Activated T-cell treated with anti-CD3 and anti-CD28 coated beads for 24 hours (primary cell): ENCODE results near the gene TOX3.

ENCODE experiments used
- DNase-seq: peaks from one replicate; pipeline ENCODE4 v3.0.0-alpha.2; 2020; ENCODE audit warnings: low read depth

TOX3 gene

DNA sequence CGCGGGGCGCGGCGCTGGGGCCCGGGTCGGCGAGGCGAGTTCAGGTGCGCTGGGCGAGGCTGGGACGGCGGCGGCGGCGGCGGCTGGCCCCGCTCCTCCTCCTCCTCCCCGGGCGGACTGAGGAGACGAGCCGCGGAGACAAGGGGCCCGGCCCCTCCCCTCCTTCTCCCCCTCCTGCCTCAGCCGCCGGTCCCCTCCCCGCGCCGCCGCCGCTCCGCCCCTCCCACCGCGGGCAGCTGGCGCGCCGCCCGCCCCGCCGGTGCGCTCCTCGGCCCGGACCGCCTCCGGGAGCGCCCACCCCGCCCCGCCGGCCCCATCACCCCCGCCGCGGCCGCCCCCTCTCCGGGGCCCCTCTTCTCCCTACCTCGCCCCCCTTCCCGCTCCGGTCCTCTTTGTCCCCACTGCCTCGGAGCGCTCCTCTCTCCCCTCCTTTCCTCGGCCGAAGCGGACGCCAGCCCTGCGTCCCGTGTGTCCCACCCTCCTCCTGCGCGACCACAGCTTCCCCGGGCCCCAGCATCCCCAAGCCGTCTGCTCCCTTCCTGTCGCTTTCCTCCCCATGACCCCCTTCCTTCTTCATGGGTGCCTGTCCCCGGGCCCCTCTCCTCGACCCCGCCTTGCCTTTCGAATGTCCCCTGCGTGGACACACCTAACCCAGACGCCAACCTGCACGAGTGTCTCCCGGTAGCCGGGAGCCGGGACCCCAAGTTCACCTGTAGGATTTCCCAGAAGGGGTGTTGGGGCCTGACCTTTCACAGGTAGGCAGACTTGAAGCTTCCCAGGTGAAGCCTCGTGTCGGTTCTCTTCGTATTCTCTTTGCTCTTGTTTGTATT is at the start of gene TOX3:
Gene TOX3 (minus strand): TSS at position 140 of the 830 bp plus-strand sequence. CDS start 420 bp downstream, outside the sequence.
- DNase-seq = no peak

DNA sequence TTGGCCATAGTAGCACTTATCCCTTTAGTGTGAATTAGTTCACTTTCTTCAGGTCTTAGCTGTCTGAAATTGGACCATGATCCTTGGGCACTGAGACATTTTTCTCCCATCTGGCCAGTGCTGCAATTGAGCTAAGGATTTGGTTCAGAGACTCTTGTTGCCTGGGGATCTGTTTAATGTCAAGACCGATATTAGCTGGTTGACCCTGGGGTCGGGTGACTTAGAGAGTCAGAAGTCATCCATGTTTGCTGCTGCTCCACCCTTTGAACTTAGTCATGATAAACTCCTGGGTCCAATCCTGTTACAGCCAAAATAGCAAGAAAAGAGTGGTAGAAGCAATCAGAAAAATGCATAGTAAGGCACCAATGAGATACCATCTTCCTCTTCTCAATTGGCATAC is 45.8 kb upstream of the TOX3 start:
- no peak for DNase-seq

DNA sequence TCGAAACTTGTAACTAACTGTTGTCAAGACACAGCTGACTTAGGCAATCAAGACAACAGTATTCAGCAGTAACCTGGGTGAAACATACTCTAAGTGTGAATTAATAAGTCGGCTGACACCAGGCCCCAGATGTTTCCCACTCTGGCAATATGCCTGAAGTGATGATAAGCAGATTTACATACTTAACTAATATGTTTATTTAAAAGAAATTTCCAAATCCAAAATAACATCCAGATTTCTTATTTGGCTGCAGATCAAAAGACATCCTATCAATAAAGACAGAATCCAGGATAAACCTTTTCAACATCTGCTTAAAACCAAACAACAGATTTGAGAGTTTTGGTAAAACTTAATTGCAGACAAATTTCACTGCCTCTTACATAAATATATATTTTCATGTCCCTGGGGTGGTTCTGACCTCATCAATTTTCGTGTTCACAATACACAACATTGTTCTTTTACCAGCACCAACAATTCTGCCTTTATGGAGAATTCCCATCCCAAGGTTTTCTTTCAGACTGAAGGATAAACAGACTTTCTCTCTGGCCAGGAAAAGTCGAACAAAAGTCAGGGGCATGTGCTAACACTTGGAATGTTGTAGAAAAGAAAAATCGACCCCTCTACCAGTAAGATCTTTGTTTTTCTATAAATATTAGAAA is 45.1 kb upstream of the TOX3 start:
- no peak for DNase-seq

DNA sequence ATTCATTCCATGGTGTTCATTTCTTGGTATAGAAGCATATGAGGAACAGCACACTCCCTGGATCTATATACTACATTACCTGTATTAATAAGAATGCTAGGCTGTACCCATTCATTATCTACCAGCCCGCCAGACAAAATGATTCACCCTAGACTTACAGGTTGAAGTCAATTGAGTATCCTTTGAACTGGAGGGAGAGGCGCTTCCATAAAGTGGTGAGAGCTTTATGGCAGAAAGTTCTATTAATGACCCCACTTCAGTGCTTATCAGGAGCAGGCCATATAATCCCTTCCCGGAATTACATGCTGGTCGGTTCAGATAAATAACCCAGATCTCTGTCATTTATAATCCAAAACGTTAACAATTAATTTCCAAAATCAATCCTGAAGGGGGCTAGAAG is 44.5 kb upstream of the TOX3 start:
- DNase-seq = no peak

DNA sequence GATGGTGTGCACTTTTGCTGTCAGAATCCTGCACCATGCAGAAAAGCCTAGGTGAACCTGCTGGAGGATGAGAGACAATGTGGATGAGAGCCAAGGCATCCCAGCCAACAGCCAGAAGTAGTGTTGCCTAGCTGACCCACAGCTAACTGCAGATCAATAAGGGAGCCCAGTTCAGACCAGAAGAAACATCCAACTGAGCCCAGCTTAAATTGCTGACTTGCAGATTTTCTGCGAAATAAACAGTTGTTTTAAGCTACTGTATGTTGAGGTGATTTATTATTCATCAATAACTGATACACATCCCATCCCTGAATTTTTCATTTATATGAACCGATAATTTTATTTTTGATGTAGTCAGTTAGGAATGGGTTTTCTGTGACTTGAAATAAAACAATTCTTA is 39.2 kb upstream of the TOX3 start:
- DNase-seq = no peak

DNA sequence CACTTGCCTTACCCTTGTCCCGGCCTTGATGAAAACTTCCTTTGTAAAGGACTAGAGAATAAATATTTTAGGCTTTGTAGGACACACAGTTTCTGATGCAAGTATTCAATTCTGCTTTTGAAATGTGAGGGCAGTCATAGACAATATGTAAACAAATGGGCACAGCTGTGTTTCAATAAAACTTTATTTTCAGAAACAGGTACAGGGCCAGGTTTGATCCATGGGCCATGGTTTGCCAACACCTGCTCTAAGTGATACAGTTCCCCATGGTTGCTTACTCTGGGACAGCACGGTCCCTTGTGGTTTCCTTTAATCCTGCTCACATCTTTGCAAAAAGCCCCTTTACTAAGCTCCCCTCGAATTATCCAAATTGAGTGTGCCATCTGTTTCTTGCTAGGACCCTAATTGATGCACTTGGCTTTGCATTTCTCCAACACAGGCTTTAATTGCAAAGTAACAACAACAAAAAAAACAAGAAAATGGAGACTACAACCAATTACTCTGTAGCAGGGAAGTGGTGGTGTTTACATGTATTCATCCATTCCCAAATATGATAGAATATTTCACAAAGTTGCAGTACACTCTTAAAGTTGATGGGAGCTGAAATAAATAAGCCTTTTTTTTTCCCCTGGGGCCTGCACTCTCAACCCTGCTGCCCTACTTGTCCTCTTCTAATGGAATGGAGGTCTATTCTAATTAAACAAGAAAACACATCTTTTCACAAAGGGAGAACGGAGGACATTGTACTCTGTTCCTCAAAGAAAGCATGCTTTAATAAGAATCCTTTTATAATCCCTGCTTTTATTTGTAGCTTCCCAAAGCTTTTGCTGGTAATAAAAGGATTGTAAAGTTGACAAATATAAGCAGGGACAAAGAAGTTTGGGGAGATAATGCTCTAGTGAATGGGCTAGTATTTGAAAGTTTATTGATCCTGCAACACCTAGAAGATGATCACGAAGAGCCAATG is 37.7 kb upstream of the TOX3 start:
- no peak for DNase-seq

DNA sequence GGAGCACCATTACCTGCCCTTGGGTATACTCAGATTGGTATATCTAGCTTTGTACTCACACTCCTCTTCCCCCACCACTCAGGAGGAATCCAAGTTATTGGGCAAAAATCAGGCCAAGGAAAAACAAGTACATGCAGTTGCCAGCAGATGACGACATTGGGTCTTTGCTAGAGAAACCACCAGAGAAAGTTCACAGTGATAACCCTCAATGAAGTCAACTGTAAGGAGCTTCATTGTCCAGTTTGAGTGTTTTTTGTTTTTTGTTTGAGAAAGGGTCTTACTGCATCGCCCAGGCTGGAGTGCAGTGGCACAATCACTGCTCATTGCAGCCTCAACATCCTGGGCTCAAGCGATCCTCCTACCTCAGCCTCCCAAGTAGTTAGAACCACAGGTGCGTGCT is 34.6 kb upstream of the TOX3 start:
- DNase-seq = no peak

DNA sequence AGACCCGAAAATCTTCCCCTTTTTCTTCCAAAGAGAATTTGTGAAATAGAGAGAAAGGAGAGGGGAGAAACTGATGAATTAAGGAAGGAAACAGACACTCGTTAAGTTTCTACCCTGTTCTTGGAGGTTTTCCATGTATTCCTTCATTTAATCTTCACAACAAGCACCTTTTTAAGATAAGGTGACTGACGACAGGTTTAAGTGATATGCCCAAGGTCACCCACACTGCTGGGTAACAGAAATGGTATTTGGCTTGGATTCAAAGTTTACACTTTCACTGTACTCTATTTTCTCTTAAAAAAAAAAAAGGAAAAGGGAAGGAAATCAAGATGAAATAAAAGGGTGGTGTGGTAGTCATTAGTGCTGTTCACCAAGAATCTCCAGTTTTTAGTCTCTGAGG is 33.5 kb upstream of the TOX3 start:
- DNase-seq = no peak

DNA sequence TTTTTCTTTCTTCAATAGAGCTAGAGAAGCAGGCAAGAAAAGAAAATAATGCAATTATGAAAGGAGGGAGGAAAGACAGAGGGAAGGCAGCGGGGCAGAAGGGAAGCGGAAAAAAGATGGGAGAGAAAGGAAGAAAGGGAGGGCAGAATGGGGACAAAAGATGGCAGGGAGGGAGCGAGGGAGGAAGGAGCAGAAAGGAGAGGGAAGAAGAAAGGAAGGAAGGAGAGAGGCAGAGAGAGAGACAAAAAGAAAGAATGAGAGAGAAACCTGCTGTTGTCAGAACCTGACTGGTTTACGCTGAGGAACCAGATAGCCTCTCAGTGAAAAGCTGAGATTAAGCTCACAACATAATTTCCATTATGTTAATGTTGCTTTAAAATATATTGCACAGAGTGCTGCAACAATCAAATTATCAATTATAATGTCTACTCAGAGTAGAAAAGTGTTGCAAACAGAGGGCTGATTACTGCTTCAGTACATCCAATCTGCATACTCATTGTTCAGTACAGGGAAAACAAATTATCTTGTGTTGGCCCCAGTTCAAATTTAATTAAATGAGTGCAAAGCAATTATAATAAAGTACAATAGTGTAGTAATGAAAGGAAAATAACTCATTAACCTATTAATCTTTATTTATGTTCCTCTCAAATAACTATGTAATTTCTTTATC is 32.0 kb upstream of the TOX3 start:
- DNase-seq = no peak

DNA sequence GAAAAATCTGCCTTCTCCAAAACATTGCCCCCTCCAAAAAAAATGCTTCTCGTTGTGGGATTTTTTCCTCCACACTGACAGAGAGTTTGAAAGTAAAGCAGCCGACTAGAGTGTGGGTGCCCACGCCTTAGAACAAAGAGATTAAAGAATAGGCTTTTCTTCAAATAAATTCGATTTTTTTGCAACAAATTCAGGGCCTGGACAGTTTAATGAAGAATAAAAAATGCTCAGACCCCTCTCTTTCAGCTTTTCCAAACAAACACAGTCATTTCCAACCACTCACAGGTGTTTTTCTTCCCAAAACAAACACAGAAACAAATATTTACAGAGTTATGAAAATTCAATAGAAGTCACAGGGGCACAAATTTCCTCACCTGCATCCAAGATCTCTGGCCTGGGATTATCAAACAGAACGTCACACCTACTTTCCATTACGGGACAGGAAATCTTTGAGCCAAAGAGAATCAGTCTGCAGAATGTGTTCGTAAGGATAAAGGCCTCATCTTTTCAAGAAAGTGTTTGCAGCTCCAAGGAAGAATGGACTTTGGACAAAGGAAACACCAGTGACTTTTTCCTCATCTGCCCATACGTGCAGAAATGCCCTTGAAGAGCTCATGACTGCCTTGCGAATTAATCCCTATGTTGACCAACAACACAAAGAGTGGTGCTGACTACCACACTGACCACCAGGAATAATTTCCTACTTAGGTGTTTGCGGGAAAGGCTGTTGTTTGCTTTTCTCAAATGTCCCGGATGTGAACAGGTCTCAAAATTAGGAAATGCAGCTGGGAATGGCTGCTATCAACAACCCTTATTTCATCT is 31.3 kb upstream of the TOX3 start:
- no peak for DNase-seq

DNA sequence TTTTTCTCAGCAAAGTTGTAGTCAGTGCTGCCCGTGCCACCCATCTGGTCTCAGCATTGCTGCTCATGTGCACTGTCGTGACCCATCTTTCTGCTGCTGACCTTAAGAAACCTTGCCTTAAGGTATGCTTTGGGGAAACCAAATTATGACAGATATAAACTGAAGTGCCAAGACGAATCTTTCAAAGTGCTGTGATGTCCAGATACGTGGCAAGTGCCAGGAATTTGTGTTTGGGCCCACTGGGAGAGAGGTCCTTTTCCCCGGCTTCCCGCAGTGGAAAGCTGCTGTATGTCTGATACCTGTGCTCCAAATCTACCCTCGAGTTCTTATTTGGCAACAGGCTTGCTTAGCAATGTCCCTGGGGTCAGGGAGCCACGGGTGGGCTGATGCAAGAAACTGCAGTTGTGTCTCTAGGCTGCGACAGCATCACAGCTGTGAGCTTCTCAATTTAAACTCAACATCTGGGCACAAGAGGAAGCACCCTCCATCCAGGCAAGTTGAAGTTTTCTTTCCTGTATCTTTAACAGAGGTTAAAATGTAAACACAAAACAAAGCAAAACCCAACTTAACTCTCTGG is 30.3 kb upstream of the TOX3 start:
- DNase-seq = no peak

DNA sequence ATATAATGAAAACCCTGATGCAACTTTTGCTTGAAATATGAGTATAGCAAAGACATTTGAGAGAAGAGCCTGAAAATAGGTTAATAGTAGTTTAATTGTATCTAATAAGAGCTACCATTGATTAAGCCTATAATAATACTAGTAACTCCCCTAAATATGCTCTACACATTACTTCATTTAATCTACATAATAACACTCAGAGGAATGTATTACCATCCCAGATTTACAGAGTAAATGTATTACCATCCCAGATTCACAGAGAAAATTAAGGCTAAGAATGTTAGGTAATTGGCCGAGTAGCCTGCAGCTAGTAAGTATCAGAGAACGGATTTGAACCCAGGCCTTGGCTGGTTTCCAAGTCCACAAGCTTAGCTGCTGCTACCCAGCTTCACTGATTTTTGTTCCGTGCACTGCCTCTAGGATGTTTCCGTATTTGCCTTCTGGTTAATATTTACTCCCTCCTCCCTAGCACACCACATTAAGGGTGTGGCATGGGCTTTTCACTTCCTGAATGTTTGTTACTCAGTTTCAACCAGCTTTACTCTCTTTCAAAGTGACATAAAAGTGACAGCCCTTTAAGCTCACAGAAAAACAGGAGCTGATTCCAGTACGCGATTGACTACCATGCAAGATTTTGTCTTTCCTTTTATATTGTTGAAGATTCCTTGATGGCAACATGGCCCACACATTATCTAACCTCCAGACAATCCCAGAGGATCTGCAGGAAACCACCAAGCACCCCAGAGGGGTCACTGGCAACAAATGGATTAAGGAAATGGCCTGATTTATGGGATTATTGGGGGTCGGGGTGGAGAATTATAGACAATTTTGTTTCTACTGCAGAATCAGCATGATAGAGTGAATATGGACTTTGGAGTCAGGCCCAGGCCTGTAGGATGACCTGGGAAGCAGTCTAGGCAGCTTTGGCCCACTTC is 26.7 kb upstream of the TOX3 start:
- no peak for DNase-seq

DNA sequence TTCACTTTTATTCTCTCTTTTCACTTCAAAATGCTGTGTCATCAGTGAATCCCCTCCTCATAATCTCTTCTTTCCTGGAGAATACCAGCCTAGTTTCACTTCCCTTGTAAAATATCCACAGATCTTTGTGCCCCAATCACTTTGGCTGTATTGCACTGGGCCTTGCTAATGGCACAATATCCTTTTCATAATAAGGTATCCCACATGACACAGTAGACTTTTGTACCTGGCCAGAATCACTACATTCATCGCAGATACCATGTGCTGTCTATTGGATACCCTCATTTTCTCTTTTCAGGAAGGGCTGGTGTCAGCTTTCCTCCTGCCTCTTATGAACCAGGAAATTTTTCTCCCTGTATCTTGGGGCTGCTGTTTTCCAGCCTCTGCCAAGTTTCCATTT is 25.7 kb upstream of the TOX3 start:
- DNase-seq = no peak

DNA sequence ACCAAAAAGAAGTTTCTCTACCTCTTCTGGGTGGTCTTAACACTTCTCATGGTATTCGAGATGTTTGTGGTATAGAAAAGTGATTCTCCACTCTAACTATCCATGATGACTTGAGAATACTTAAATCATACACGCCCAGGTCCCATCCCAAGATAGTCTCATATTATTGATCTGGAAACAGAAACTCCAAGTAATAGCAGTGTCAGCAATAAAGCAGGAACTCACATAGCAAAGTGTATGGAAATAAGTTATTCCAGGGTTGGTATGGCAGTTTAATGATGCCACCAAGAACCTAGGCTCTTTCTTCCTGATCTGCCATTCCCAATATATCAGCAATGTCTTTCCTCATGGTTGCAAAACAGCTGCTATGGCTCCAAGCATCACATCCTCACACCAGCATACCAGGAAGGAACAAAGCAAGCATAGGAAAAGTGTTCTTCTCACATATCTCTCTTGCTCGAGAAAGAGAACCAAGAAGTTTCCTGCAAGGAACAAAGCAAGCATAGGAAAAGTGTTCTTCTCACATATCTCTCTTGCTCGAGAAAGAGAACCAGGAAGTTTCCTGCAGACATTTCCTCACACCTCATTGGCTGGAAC is 23.6 kb upstream of the TOX3 start:
- no peak for DNase-seq

DNA sequence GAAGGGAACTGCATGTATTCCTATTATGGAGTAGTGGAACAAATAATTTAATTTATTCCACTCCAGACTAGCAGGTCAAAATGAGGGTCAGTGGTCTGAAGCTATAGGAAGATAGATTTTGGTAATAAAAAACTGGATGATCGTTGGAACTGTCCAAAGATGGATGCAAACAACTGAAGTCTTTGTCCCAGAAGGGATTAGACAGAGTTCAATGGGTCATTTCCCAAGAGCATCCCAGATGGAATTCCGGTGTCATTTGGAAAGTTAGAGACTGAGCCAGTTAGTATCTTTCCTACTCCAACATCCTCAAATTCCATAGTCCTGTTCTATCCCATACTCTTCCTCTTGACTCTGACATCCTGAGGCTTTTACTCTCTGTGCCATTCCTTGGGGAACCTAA is 22.8 kb upstream of the TOX3 start:
- DNase-seq = no peak

DNA sequence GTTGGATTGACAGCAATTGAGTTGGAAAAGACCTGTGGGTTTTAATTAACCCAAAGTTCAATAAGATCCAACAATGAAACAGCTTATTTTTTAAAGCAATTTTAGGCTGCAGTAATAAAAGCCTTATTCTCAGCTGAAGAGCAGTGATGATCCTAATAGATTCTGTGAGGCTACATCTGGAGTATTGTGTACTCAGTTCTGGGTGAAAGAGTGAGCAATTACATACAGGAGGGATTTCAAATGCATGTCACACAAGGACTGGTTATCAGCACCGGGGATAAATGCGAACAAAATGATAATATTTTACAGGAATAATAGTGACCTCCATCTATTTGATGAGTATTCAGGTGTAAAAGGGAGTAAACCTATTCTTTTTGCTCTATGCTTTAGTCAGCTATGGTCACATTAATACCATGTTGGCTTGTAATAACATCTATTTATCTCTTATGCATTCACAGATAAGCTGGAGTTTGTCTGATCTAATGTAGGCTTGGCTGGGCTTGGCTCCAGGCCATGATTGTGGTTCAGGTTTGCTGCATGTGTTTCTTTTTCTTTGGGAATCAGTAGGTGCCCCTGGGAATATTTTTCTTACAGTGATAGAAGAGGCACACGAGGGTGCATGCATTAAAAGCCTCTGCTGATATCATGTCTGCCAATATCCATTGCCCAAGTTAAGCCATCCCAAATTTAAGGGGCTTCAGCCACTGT is 22.2 kb upstream of the TOX3 start:
- no peak for DNase-seq

DNA sequence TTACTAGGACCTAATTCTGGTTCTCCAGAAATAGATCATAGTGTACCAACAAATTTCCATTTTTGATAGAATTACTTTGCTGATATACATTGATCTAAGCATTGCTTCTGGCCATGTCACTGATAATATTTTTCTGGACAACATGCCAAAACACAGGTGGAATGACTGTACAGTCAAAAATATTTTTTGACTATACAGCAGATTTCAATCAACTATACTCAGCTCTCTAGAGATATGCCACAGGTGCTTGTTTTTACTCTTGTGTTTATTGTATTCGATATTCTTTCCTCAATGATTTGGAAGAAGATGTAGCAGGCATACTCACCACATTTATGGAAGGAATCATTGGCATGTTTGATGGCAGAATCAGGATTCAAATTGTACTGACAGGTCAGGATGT is 21.6 kb upstream of the TOX3 start:
- DNase-seq = no peak

DNA sequence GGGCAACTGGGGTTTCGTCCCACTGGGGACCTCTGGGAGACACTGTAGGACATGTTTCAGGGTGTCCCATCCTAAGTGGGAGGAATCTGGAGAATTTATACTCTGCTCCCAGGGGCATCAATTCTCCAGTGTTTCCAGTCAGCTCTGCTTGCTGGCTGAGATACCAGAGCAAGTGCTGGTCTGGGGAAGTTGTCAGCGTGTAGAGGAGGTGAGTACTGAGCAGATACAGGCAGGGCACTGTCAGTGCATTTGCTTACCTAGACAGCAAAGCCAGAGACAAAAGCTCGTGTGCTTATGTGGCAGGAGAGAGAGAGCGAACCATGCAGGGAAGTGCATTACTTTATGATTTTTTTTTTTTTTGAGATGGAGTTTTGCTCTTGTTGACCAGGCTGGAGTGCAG is 20.2 kb upstream of the TOX3 start:
- DNase-seq = no peak
